ENCODE data around the gene FCMR. TPM values are rescaled to one million over a fixed set of nuclear protein-coding genes. Genes with fewer than 3 reads are reported as not detected.

Gene FCMR
- total and polyA plus RNA-seq, 10 of the 15 experiments (the other 5 are each of a cell fraction or from before 2014, with no cell fraction given) = 79.7 to 245 (median 123) TPM

GRCh38 chr1:206922524-206922923 is 783 bp upstream of the FCMR start:
- Histone ChIP-seq H3K4me3 (peak overlapping the region; percentile 86), H3K27ac (ENCODE audit: control insufficient read depth, insufficient read depth) (peak overlapping the region; percentile 99), H3K9ac (ENCODE audit: control insufficient read depth, insufficient read depth, low read length) (peak overlapping the region; percentile 94), H3K79me2 (ENCODE audit: control insufficient read depth, insufficient read depth, low read length) (peaks cover 69% of the 10 kb centered on the region), H3K9me3 (replicated peaks; ENCODE audit: control insufficient read depth, insufficient read depth, low read length) (no peaks in the 10 kb centered on the region), H2AFZ (ENCODE audit: control insufficient read depth, low read depth, low read length) (no peak overlapping the region), H3K4me2 (ENCODE audit: control insufficient read depth, insufficient read depth) (peak overlapping the region; percentile 95), H3K4me1 (ENCODE audit: control insufficient read depth, insufficient read depth, low read length) (peaks cover 46% of the 10 kb centered on the region), H3K27me3 (replicated peaks in 1 of 2; ENCODE audit: control insufficient read depth in 2 of 2, insufficient read depth in 2 of 2, low read length in 1 of 2) (no peaks in the 10 kb centered on the region), H3K36me3 (ENCODE audit: control insufficient read depth in 2 of 2, insufficient read depth in 2 of 2, low read length in 1 of 2) (no peaks in the 10 kb centered on the region; a peak in 1 of 4 replicates), H4K20me1 (ENCODE audit: control insufficient read depth, insufficient read depth) (no peaks in the 10 kb centered on the region)
- ChIA-PET POLR2A (interaction anchor here (1.1 to 12.2 kb wide), 9 partner anchors 8 to 427 kb away, joined by 3 to 222 read pairs (median 6); partner anchors contain the start of genes IL10 and IL19), RAD21 (ENCODE audit: unreplicated experiment) (interaction anchor here (0.6 to 12.9 kb wide), 11 partner anchors 8 to 1251 kb away, joined by 3 to 371 read pairs (median 6); partner anchors contain the start of genes DYRK3 and IL19), CTCF (interaction anchor here (1.3 to 12.9 kb wide), 11 partner anchors 9 to 288 kb away, joined by 3 to 643 read pairs (median 7); partner anchors contain the start of gene FCAMR), SMC1A (ENCODE audit: uncharacterized antibody, unreplicated experiment) (interaction anchor here (1.1 to 12.6 kb wide), 9 partner anchors 9 to 288 kb away, joined by 3 to 431 read pairs (median 8); partner anchors contain the start of genes DYRK3, IL10 and IL19)
- FAIRE-seq (no peak), DNase-seq (ENCODE audit: low read depth, low spot score) (no peak), ATAC-seq (no peak)
- 5% methylated on average over 1 of the region's 1 CpG for whole genome bisulfite sequencing (ENCODE audit: insufficient coverage, insufficient replicate concordance, low lambda C conversion rate, missing lambda C conversion rate)
- no TSS peak for BruUV-seq (replicated peaks)
- in situ Hi-C loops (cut with MboI) = loop anchor here (10.0 kb wide), 1 partner anchor 412 kb away; no protein-coding TSS in a partner anchor
- peak; percentile 35; the same call in 1 of the 2 replicates for TF ChIP-seq BRCA1 (IDR thresholded peaks at IDR 0.05; ENCODE audit: low read depth, low read length)
- no peak for TF ChIP-seq HDAC6 (IDR thresholded peaks at IDR 0.05; ENCODE audit: unreplicated experiment)
- no peak for TF ChIP-seq IKZF1 (conservative IDR thresholded peaks at IDR 0.05)
- no peak for TF ChIP-seq POU2F2 (IDR thresholded peaks at IDR 0.05; ENCODE audit: borderline replicate concordance, low read depth, low read length)
- no peak for TF ChIP-seq MXI1 (IDR thresholded peaks at IDR 0.05; ENCODE audit: low read depth, low read length)
- no peak for TF ChIP-seq SPI1 (IDR thresholded peaks at IDR 0.05; ENCODE audit: borderline replicate concordance, insufficient read depth, low read depth, low read length)
- TF ChIP-seq SRF (IDR thresholded peaks at IDR 0.05; ENCODE audit: low read depth in 2 of 2, low read length in 2 of 2) = no peak
- peak; percentile 11; the same call in 1 of the 2 replicates for TF ChIP-seq ZBTB40 (IDR thresholded peaks at IDR 0.05; ENCODE audit: borderline replicate concordance)
- no peak for TF ChIP-seq MEF2A (IDR thresholded peaks at IDR 0.05; ENCODE audit: insufficient read depth, low read depth, low read length)
- TF ChIP-seq NFYA (IDR thresholded peaks at IDR 0.05; ENCODE audit: borderline replicate concordance, low read depth, low read length) = no peak
- intact Hi-C loops (cut with micrococcal nuclease; ENCODE audit: unreplicated experiment) = loop anchor here (5.0 kb wide), 2 partner anchors 205 to 240 kb away; partner anchors contain the start of gene MAPKAPK2

All from GM12878 (cell line).